GM23338 (cell line): ENCODE data around the gene TFF1.

Experiments used
- CREB1 ChIP-seq: fragments of 250-450 bp; sonication (Bioruptor Pico); IDR thresholded peaks from 2 replicates; pipeline ENCODE4 v1.5.0; 2020; ENCODE audit warnings: low read depth, mild to moderate bottlenecking, moderate library complexity
- CTCF ChIP-seq, 2 experiments: fragments of 200-600 bp in 1 of 2; sonication (generic) in 1 of 2; conservative IDR thresholded peaks; 2 replicates each; pipeline versions ENCODE4 v1.5.1 to v1.6.1; 2016 to 2017; ENCODE audit warnings: antibody characterized with exemption in 2 of 2, low read depth in 2 of 2, mild to moderate bottlenecking in 2 of 2, moderate library complexity in 1 of 2
- ETS1 ChIP-seq: IDR thresholded peaks from 2 replicates; pipeline ENCODE4 v1.6.1; 2016; ENCODE audit warnings: antibody characterized with exemption
- EZH2 ChIP-seq: fragments of 200-600 bp; sonication (generic); IDR thresholded peaks from one replicate; pipeline ENCODE4 v1.8.0; 2017; ENCODE audit warnings: antibody characterized with exemption, mild to moderate bottlenecking, low read depth; ENCODE audit not compliant: unreplicated experiment
- EZH2phosphoT487 ChIP-seq: fragments of 200-600 bp; sonication (generic); IDR thresholded peaks from one replicate; pipeline ENCODE4 v1.8.1; 2018; ENCODE audit warnings: antibody characterized with exemption; ENCODE audit not compliant: unreplicated experiment
- JUNB ChIP-seq: IDR thresholded peaks from one replicate; pipeline ENCODE4 v1.6.1; 2016; ENCODE audit warnings: antibody characterized with exemption; ENCODE audit not compliant: unreplicated experiment
- POLR2AphosphoS5 ChIP-seq: IDR thresholded peaks from 2 replicates; pipeline ENCODE4 v1.6.1; 2016; ENCODE audit warnings: antibody characterized with exemption, low read depth
- STAT1 ChIP-seq: IDR thresholded peaks from one replicate; pipeline ENCODE4 v1.6.1; 2016; ENCODE audit warnings: antibody characterized with exemption; ENCODE audit not compliant: unreplicated experiment
- ZNF114 ChIP-seq: fragments of 250-450 bp; sonication (Bioruptor Pico); IDR thresholded peaks from 2 replicates; pipeline ENCODE4 v1.5.0; 2020; ENCODE audit warnings: mild to moderate bottlenecking, moderate library complexity
- ZNF331 ChIP-seq: fragments of 250-450 bp; sonication (Bioruptor Pico); IDR thresholded peaks from 2 replicates; pipeline ENCODE4 v1.5.0; 2020; ENCODE audit warnings: low read depth, mild to moderate bottlenecking, moderate library complexity
- ZNF462 ChIP-seq: fragments of 250-450 bp; sonication (Bioruptor Pico); IDR thresholded peaks from 2 replicates; pipeline ENCODE4 v1.5.0; 2020; ENCODE audit warnings: mild to moderate bottlenecking, moderate library complexity
- TF ChIP-seq, protein P1 (sequence below): IDR thresholded peaks from one replicate; pipeline ENCODE4 v1.6.1; 2018; ENCODE audit warnings: antibody characterized with exemption; ENCODE audit not compliant: unreplicated experiment

- TF ChIP-seq CTCF (conservative IDR thresholded peaks at IDR 0.05; ENCODE audit: low read depth in 2 of 2) (no peak), EZH2phosphoT487 (no peak), POLR2AphosphoS5 (no peak), EZH2 (no peak), ZNF331 (no peak), CREB1 (CRISPR knock-in tag) (no peak), ETS1 (no peak), JUNB (no peak), ZNF114 (CRISPR knock-in tag) (no peak), STAT1 (no peak), ZNF462 (no peak)
- TF ChIP-seq, protein P1, sequence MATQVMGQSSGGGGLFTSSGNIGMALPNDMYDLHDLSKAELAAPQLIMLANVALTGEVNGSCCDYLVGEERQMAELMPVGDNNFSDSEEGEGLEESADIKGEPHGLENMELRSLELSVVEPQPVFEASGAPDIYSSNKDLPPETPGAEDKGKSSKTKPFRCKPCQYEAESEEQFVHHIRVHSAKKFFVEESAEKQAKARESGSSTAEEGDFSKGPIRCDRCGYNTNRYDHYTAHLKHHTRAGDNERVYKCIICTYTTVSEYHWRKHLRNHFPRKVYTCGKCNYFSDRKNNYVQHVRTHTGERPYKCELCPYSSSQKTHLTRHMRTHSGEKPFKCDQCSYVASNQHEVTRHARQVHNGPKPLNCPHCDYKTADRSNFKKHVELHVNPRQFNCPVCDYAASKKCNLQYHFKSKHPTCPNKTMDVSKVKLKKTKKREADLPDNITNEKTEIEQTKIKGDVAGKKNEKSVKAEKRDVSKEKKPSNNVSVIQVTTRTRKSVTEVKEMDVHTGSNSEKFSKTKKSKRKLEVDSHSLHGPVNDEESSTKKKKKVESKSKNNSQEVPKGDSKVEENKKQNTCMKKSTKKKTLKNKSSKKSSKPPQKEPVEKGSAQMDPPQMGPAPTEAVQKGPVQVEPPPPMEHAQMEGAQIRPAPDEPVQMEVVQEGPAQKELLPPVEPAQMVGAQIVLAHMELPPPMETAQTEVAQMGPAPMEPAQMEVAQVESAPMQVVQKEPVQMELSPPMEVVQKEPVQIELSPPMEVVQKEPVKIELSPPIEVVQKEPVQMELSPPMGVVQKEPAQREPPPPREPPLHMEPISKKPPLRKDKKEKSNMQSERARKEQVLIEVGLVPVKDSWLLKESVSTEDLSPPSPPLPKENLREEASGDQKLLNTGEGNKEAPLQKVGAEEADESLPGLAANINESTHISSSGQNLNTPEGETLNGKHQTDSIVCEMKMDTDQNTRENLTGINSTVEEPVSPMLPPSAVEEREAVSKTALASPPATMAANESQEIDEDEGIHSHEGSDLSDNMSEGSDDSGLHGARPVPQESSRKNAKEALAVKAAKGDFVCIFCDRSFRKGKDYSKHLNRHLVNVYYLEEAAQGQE: no peak
Observed at GRCh38 chr21:42375506-42375905, 9.2 kb upstream of the TFF1 start.
